Measurements from ENCODE around the gene AGER.

GRCh38 chr6:32188381-32189068 lies 4.5 kb upstream of the AGER start:
- TF ChIP-seq CTCF (IDR thresholded peaks at IDR 0.05) (no peak), EP300 (IDR thresholded peaks at IDR 0.05; ENCODE audit: borderline replicate concordance in 1 of 2, low read depth in 1 of 2, low read length in 1 of 2) (no peak), EZH2phosphoT487 (IDR thresholded peaks at IDR 0.05; ENCODE audit: borderline replicate concordance, low read depth) (no peak), SIN3A (IDR thresholded peaks at IDR 0.05; ENCODE audit: borderline replicate concordance, low read depth, low read length) (no peak), RXRA (IDR thresholded peaks at IDR 0.05; ENCODE audit: borderline replicate concordance, low read depth) (no peak), PBX3 (IDR thresholded peaks at IDR 0.05) (no peak), USF2 (IDR thresholded peaks at IDR 0.05; ENCODE audit: borderline replicate concordance, low read depth, low read length) (no peak), SMC3 (IDR thresholded peaks at IDR 0.05; ENCODE audit: low read depth, low read length) (no peak), RCOR1 (IDR thresholded peaks at IDR 0.05; ENCODE audit: low read length) (no peak), YY1 (IDR thresholded peaks at IDR 0.05; ENCODE audit: low read depth) (no peak), GATA2 (CRISPR knock-in tag; IDR thresholded peaks at IDR 0.05) (no peak), POLR2AphosphoS5 (IDR thresholded peaks at IDR 0.05; ENCODE audit: low read depth, low read length) (no peak), GABPA (IDR thresholded peaks at IDR 0.05; ENCODE audit: low read depth) (no peak)
